SK-N-SH treated with all-trans-retinoic acid at 6 μM for 48 hours (cell line): Measurements from ENCODE around the gene PSMD3.
"Not testable (repeated sequence)": the region's sequence is repeated elsewhere in the genome, so short reads cannot be mapped to it uniquely, and the experiment has no call there.

Source experiments
- ATAC-seq: fragments of 200-7000 bp; cut with Tn5 transposase; 3 replicates; pipeline ENCODE4 v1.9.1; 2020; ENCODE audit warnings: mild to moderate bottlenecking, moderate library complexity
- ARNTL ChIP-seq: fragments of 450-650 bp; formaldehyde crosslinking; IDR thresholded peaks from 2 replicates; pipeline ENCODE4 v1.5.0; 2020; ENCODE audit warnings: low read depth, mild to moderate bottlenecking, moderate library complexity, borderline replicate concordance
- BACH2 ChIP-seq: fragments of 250-450 bp; sonication (Bioruptor Pico); IDR thresholded peaks from 2 replicates; pipeline ENCODE4 v1.9.0; 2021; ENCODE audit warnings: mild to moderate bottlenecking, borderline replicate concordance
- CREB5 ChIP-seq: fragments of 250-450 bp; sonication (Bioruptor Pico); IDR thresholded peaks from 2 replicates; pipeline ENCODE4 v1.5.1; 2020; ENCODE audit warnings: low read depth, mild to moderate bottlenecking, moderate library complexity
- CSDC2 ChIP-seq: fragments of 250-450 bp; sonication (Bioruptor Pico); IDR thresholded peaks from 2 replicates; pipeline ENCODE4 v1.5.0; 2020; ENCODE audit warnings: mild to moderate bottlenecking, moderate library complexity
- CSRNP3 ChIP-seq: fragments of 250-450 bp; sonication (Bioruptor Pico); IDR thresholded peaks from 2 replicates; pipeline ENCODE4 v1.5.1; 2021; ENCODE audit warnings: mild to moderate bottlenecking, moderate library complexity
- ESRRG ChIP-seq: fragments of 250-450 bp; sonication (Bioruptor Pico); IDR thresholded peaks from 2 replicates; pipeline ENCODE4 v1.6.1; 2021; ENCODE audit warnings: mild to moderate bottlenecking
- GLIS3 ChIP-seq: fragments of 250-450 bp; sonication (Bioruptor Pico); IDR thresholded peaks from 2 replicates; pipeline ENCODE4 v1.5.0; 2020; ENCODE audit warnings: mild to moderate bottlenecking, moderate library complexity
- ISL1 ChIP-seq: fragments of 250-450 bp; sonication (Bioruptor Pico); IDR thresholded peaks from 2 replicates; pipeline ENCODE4 v2.1.2; 2022; ENCODE audit warnings: mild to moderate bottlenecking, moderate library complexity
- OSR1 ChIP-seq: fragments of 250-450 bp; sonication (Bioruptor Pico); IDR thresholded peaks from 2 replicates; pipeline ENCODE4 v1.8.0; 2022; ENCODE audit warnings: moderate library complexity, mild to moderate bottlenecking, inconsistent platforms
- PATZ1 ChIP-seq: fragments of 250-450 bp; sonication (Bioruptor Pico); IDR thresholded peaks from 2 replicates; pipeline ENCODE4 v1.8.0; 2020; ENCODE audit warnings: mild to moderate bottlenecking, moderate library complexity, borderline replicate concordance
- POU6F1 ChIP-seq: fragments of 250-450 bp; sonication (Bioruptor Pico); IDR thresholded peaks from 2 replicates; pipeline ENCODE4 v1.8.0; 2021; ENCODE audit warnings: low read depth, mild to moderate bottlenecking, moderate library complexity, borderline replicate concordance
- PPARA ChIP-seq: fragments of 250-450 bp; sonication (Bioruptor Pico); IDR thresholded peaks from 2 replicates; pipeline ENCODE4 v1.5.0; 2020; ENCODE audit warnings: mild to moderate bottlenecking, borderline replicate concordance
- RARB ChIP-seq: fragments of 250-450 bp; sonication (Bioruptor Pico); IDR thresholded peaks from 2 replicates; pipeline ENCODE4 v1.8.0; 2021; ENCODE audit warnings: mild to moderate bottlenecking, moderate library complexity
- SNAI2 ChIP-seq: fragments of 250-450 bp; sonication (Bioruptor Pico); IDR thresholded peaks from 2 replicates; pipeline ENCODE4 v1.5.0; 2020; ENCODE audit warnings: mild to moderate bottlenecking, moderate library complexity
- TCF4 ChIP-seq: fragments of 250-450 bp; sonication (Bioruptor Pico); IDR thresholded peaks from 2 replicates; pipeline ENCODE4 v1.8.0; 2021; ENCODE audit warnings: mild to moderate bottlenecking, moderate library complexity, borderline replicate concordance
- TOX ChIP-seq: fragments of 250-450 bp; sonication (Bioruptor Pico); IDR thresholded peaks from 2 replicates; pipeline ENCODE4 v1.8.0; 2021; ENCODE audit warnings: mild to moderate bottlenecking, moderate library complexity, borderline replicate concordance
- ZC3H10 ChIP-seq: fragments of 250-450 bp; sonication (Bioruptor Pico); IDR thresholded peaks from 2 replicates; pipeline ENCODE4 v1.5.1; 2021; ENCODE audit warnings: mild to moderate bottlenecking, moderate library complexity
- ZFP3 ChIP-seq: fragments of 250-450 bp; sonication (Bioruptor Pico); IDR thresholded peaks from 2 replicates; pipeline ENCODE4 v1.5.0; 2020; ENCODE audit warnings: mild to moderate bottlenecking, moderate library complexity
- ZFP30 ChIP-seq: fragments of 450-650 bp; formaldehyde crosslinking; IDR thresholded peaks from 2 replicates; pipeline ENCODE4 v1.5.0; 2022; ENCODE audit warnings: mild to moderate bottlenecking, moderate library complexity
- ZNF565 ChIP-seq: fragments of 450-650 bp; formaldehyde crosslinking; conservative IDR thresholded peaks from 2 replicates; pipeline ENCODE4 v1.5.0; 2020; ENCODE audit warnings: low read depth, mild to moderate bottlenecking, moderate library complexity
- ZNF70 ChIP-seq: fragments of 450-650 bp; formaldehyde crosslinking; IDR thresholded peaks from 2 replicates; pipeline ENCODE4 v1.5.0; 2020; ENCODE audit warnings: mild to moderate bottlenecking, moderate library complexity
- ZNF8 ChIP-seq: fragments of 450-650 bp; formaldehyde crosslinking; IDR thresholded peaks from 2 replicates; pipeline ENCODE4 v1.5.0; 2020; ENCODE audit warnings: mild to moderate bottlenecking, moderate library complexity

The PSMD3 gene

GRCh38 chr17:39999067-39999466 lies 18.5 kb downstream of the PSMD3 start:
- TF ChIP-seq ZFP30 (no peak), ZNF8 (no peak), ZNF565 (no peak), POU6F1 (no peak), RARB (CRISPR knock-in tag) (no peak), TCF4 (no peak), ARNTL (CRISPR knock-in tag) (no peak), CSRNP3 (CRISPR knock-in tag) (no peak), ZC3H10 (CRISPR knock-in tag) (no peak), ZFP3 (CRISPR knock-in tag) (no peak), ISL1 (CRISPR knock-in tag) (no peak), PPARA (no peak), OSR1 (CRISPR knock-in tag) (no peak), ZNF70 (CRISPR knock-in tag) (no peak), CREB5 (CRISPR knock-in tag) (no peak), TOX (CRISPR knock-in tag) (no peak)
- ATAC-seq = peak; percentile 36; the same call in 2 of the 3 replicates

GRCh38 chr17:40000161-40000560 lies 19.6 kb downstream of the PSMD3 start:
- no peak for ATAC-seq
- TF ChIP-seq OSR1 (CRISPR knock-in tag) (no peak), TCF4 (no peak), TOX (CRISPR knock-in tag) (no peak), ESRRG (CRISPR knock-in tag) (no peak), PATZ1 (CRISPR knock-in tag) (no peak), ZNF70 (CRISPR knock-in tag) (no peak), ZNF565 (no peak), ZFP30 (no peak), SNAI2 (CRISPR knock-in tag) (no peak), PPARA (no peak), BACH2 (CRISPR knock-in tag) (no peak), ISL1 (CRISPR knock-in tag) (no peak), CSDC2 (CRISPR knock-in tag) (no peak), POU6F1 (no peak), GLIS3 (CRISPR knock-in tag) (no peak), CSRNP3 (CRISPR knock-in tag) (no peak), RARB (CRISPR knock-in tag) (no peak)

GRCh38 chr17:40001335-40001734 lies 20.7 kb downstream of the PSMD3 start:
- not testable (repeated sequence) for ATAC-seq
